GM19238 (cell line): ENCODE results near the gene BCDIN3D.
"Not testable (repeated sequence)": the region's sequence is repeated elsewhere in the genome, so short reads cannot be mapped to it uniquely, and the experiment has no call there.

Source experiments
- DNase-seq: peaks from one replicate; pipeline ENCODE4 v3.0.0; 2011; ENCODE audit warnings: low spot score; ENCODE audit not compliant: insufficient read length

Gene BCDIN3D

GRCh38 chr12:49863946-49864797, 21.3 kb upstream of the BCDIN3D start:
- DNase-seq: no peak

- not testable (repeated sequence) for DNase-seq
These were observed 18.0 kb upstream of the BCDIN3D start for GRCh38 chr12:49860921-49861320.

- not testable (repeated sequence) for DNase-seq
These were observed 13.0 kb upstream of the BCDIN3D start for GRCh38 chr12:49855890-49856289.

- DNase-seq: no peak
These were observed 12.1 kb upstream of the BCDIN3D start for GRCh38 chr12:49854976-49855375.

- no peak for DNase-seq
These were observed 10.8 kb upstream of the BCDIN3D start for GRCh38 chr12:49853671-49854070.

GRCh38 chr12:49847161-49847560, 4.3 kb upstream of the BCDIN3D start:
- DNase-seq: no peak

GRCh38 chr12:49846032-49846431, 3.1 kb upstream of the BCDIN3D start:
- DNase-seq: no peak

- DNase-seq: no peak
These were observed 1.1 kb upstream of the BCDIN3D start for GRCh38 chr12:49843876-49844437.

GRCh38 chr12:49843411-49843810, 505 bp upstream of the BCDIN3D start:
- no peak for DNase-seq

GRCh38 chr12:49838973-49839633, 3.8 kb downstream of the BCDIN3D start:
- DNase-seq: no peak

- DNase-seq: no peak
These were observed 10.0 kb downstream of the BCDIN3D start for GRCh38 chr12:49832836-49833421.

GRCh38 chr12:49831717-49832116, 11.2 kb downstream of the BCDIN3D start:
- DNase-seq: no peak

GRCh38 chr12:49828133-49829091, 14.5 kb downstream of the BCDIN3D start, which contains the start of gene NCKAP5L:
Gene NCKAP5L (minus strand): TSS chr12:49828413. CDS start chr12:49804044, 24,369 bp downstream.
- peak; percentile 92 for DNase-seq

GRCh38 chr12:49827401-49828099, 15.4 kb downstream of the BCDIN3D start:
- peak; percentile 37 for DNase-seq

- no peak for DNase-seq
These were observed 15.9 kb downstream of the BCDIN3D start for GRCh38 chr12:49827051-49827400.

- DNase-seq: no peak
These were observed 16.9 kb downstream of the BCDIN3D start for GRCh38 chr12:49825971-49826421.

GRCh38 chr12:49825360-49825970, 17.4 kb downstream of the BCDIN3D start:
- DNase-seq: no peak

GRCh38 chr12:49824895-49825294, 18.0 kb downstream of the BCDIN3D start:
- DNase-seq: no peak

GRCh38 chr12:49824416-49824815, 18.5 kb downstream of the BCDIN3D start:
- DNase-seq: no peak

- DNase-seq: no peak
These were observed 19.0 kb downstream of the BCDIN3D start for GRCh38 chr12:49823951-49824350.
